NCI-H1417 treated with DMSO at 0.1 percent for 48 hours (cell line): ENCODE data around the gene RXRA.

Source experiments
- DNase-seq: peaks from one replicate; lab custom pipeline; 2025; lab: John Stamatoyannopoulos, UW

The RXRA gene

GRCh38 chr9:134353539-134353938 lies 27.3 kb downstream of the RXRA start:
- DNase-seq = no peak

GRCh38 chr9:134355158-134355557 lies 28.9 kb downstream of the RXRA start:
- DNase-seq = no peak

- no peak for DNase-seq
Measured at GRCh38 chr9:134355561-134356279, 29.5 kb downstream of the RXRA start.

GRCh38 chr9:134356496-134357470 lies 30.5 kb downstream of the RXRA start:
- no peak for DNase-seq

GRCh38 chr9:134357631-134358025 lies 31.4 kb downstream of the RXRA start:
- no peak for DNase-seq

GRCh38 chr9:134358026-134358661 lies 31.9 kb downstream of the RXRA start:
- DNase-seq = no peak

GRCh38 chr9:134358662-134359319 lies 32.5 kb downstream of the RXRA start:
- DNase-seq = no peak

- no peak for DNase-seq
Measured at GRCh38 chr9:134359493-134360179, 33.4 kb downstream of the RXRA start.

- DNase-seq = no peak
Measured at GRCh38 chr9:134360180-134360759, 34.0 kb downstream of the RXRA start.

GRCh38 chr9:134360897-134361296 lies 34.6 kb downstream of the RXRA start:
- DNase-seq = no peak

- no peak for DNase-seq
Measured at GRCh38 chr9:134361426-134361825, 35.2 kb downstream of the RXRA start.

GRCh38 chr9:134361843-134362414 lies 35.7 kb downstream of the RXRA start:
- DNase-seq = no peak

- no peak for DNase-seq
Measured at GRCh38 chr9:134363450-134363849, 37.2 kb downstream of the RXRA start.

- DNase-seq = no peak
Measured at GRCh38 chr9:134364391-134365114, 38.3 kb downstream of the RXRA start.

GRCh38 chr9:134365115-134365596 lies 38.9 kb downstream of the RXRA start:
- DNase-seq = no peak

GRCh38 chr9:134365791-134366222 lies 39.6 kb downstream of the RXRA start:
- no peak for DNase-seq

- no peak for DNase-seq
Measured at GRCh38 chr9:134366223-134367031, 40.2 kb downstream of the RXRA start.

GRCh38 chr9:134367061-134367460 lies 40.8 kb downstream of the RXRA start:
- no peak for DNase-seq
